ENCODE data around the gene DNASE1L1. TPM values are rescaled to one million over a fixed set of nuclear protein-coding genes. Genes with fewer than 3 reads are reported as not detected.

The DNASE1L1 gene
- total and polyA plus RNA-seq, 8 donors = 12.5 to 48.7 (median 17.1) TPM

- H3K9me3 ChIP-seq = peaks cover 0 to 3% (median 0%) of the 10 kb centered on the region in 4 donors
- intact Hi-C loops (cut with DNase I; ENCODE audit: low total_unique reads) = no loop called here
- no peak for TF ChIP-seq EP300 (IDR thresholded peaks at IDR 0.05)
- no peak for TF ChIP-seq POLR2AphosphoS5 (IDR thresholded peaks at IDR 0.05)
- TF ChIP-seq POLR2A (IDR thresholded peaks at IDR 0.05) = no peak
- TF ChIP-seq CTCF (IDR thresholded peaks at IDR 0.05) = no peak
- peaks cover 0 to 53% (median 37%) of the 10 kb centered on the region in 4 donors for H3K36me3 ChIP-seq
- DNase-seq = no peak
- no peak overlapping the region for H3K4me3 ChIP-seq
- H3K4me1 ChIP-seq = peaks cover 9 to 53% (median 33%) of the 10 kb centered on the region in 4 donors
- 88 to 96% (median 88%) methylated on average over 8 to 11 of the region's 11 CpGs for WGBS, 5 donors
- H3K27ac ChIP-seq = no peak overlapping the region
- no peaks in the 10 kb centered on the region for H3K27me3 ChIP-seq
Observed at GRCh38 chrX:154441564-154441963, 32.5 kb upstream of the DNASE1L1 start.

DNA sequence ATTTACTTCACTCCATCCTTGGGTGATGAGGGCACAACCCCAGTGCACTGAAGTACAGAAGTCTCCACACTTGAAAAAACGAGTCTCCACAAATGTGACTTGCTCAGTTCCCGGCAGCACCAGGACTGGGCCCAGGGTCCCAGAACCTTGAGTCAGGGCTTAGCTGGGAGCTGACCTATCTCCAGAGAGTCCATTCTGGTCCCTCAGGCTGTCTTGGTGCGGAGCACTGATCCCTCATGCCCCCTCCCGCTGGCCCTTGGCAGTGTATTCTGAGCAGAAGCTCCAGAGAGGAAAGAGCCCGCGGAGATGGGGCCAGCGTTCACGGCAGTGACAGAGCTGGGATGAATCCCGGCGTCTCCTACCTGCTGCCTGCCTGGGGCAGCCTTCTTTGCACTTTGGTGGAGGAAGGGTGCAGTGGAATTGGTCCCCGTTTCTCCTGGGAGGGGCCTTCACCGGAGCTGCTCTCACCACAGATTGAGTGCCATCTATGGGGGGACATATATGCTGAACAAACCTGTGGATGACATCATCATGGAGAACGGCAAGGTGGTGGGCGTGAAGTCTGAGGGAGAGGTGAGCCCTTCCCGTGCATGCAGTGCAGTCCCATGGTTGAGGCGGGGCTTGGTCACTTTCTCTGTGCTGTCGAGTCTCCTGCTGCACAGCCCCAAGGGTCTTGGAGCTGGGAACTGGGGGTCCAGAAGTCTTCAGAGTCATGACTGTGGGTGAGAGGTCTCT, 31.7 kb upstream of the DNASE1L1 start:
- intact Hi-C loops (cut with DNase I; ENCODE audit: low total_unique reads) = no loop called here
- Histone ChIP-seq H3K36me3 (peaks cover 0 to 49% (median 36%) of the 10 kb centered on the region in 4 donors), H3K27me3 (no peaks in the 10 kb centered on the region), H3K4me1 (peaks cover 9 to 52% (median 33%) of the 10 kb centered on the region in 4 donors), H3K9me3 (peaks cover 0 to 3% (median 0%) of the 10 kb centered on the region in 4 donors), H3K4me3 (no peak overlapping the region), H3K27ac (no peak overlapping the region)
- 85 to 92% (median 86%) methylated on average over 1 to 17 of the region's 17 CpGs for WGBS, 5 donors
- no peak for DNase-seq
- TF ChIP-seq CTCF (IDR thresholded peaks at IDR 0.05) (no peak), POLR2AphosphoS5 (IDR thresholded peaks at IDR 0.05) (no peak), EP300 (IDR thresholded peaks at IDR 0.05) (no peak), POLR2A (IDR thresholded peaks at IDR 0.05) (no peak)

DNA sequence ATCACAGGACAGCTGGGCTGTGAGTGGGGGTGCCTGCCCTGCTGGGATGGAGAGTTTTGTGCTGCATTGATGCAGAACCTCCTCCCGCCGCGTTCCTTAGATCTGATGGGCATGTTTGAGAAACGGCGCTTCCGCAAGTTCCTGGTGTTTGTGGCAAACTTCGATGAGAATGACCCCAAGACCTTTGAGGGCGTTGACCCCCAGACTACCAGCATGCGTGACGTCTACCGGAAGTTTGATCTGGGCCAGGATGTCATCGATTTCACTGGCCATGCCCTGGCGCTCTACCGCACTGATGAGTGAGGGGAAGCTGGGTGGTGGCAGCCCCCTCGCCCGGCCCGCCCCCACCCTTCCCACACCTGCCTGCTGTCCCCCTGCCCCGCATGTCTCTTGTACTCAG, 30.8 kb upstream of the DNASE1L1 start:
- H3K36me3 ChIP-seq = peaks cover 0 to 57% (median 42%) of the 10 kb centered on the region in 4 donors
- TF ChIP-seq POLR2AphosphoS5 (IDR thresholded peaks at IDR 0.05) = no peak
- no peak for TF ChIP-seq EP300 (IDR thresholded peaks at IDR 0.05)
- no peak for TF ChIP-seq POLR2A (IDR thresholded peaks at IDR 0.05)
- no peak for TF ChIP-seq CTCF (IDR thresholded peaks at IDR 0.05)
- DNase-seq = no peak
- no peak overlapping the region for H3K27ac ChIP-seq
- peaks cover 1 to 45% (median 24%) of the 10 kb centered on the region in 4 donors for H3K4me1 ChIP-seq
- H3K4me3 ChIP-seq = no peak overlapping the region
- intact Hi-C loops (cut with DNase I; ENCODE audit: low total_unique reads) = no loop called here
- peaks cover 0 to 3% (median 0%) of the 10 kb centered on the region in 4 donors for H3K9me3 ChIP-seq
- no peaks in the 10 kb centered on the region for H3K27me3 ChIP-seq
- WGBS, 5 donors = 80 to 91% (median 89%) methylated on average over 3 to 18 of the region's 18 CpGs

DNA sequence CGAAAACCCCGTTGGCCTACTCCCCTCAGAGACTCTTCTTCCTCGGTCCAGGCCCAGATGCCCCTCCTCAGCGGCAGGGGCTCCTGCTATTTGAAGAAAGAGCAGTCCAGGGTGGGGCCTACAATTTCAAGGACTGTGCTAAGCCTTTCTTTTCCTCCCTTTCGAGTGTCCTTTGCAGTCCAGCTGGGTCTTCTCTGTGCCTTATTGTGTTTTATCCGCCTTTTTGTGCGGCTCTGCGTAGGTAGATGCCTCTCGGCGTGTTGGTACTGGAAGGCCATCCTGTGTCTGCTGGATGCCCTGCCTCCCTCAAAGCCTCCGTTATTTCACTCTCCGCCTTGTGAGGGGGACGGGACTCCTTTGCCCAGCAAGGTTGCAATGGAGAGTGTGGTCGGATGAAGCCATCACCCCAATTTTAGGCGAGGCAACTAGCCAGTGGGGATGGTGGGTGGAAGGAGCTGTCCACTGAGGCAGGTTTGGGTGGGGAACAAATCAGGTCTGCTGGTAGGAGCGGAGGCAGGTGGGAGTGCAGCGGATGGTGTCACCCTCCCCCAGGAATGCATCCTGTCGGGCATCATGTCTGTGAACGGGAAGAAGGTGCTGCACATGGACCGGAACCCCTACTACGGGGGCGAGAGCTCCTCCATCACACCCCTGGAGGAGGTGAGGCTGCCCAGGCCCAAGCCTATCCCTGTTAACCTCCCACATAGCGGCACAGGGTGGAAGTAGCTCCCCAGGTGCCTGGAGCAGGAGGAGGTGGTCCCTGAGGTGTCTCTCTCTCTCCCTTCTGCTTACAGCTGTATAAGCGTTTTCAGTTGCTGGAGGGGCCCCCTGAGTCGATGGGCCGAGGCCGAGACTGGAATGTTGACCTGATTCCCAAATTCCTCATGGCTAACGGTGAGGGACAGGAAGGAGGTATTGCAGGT, 29.2 kb upstream of the DNASE1L1 start:
- peaks cover 0 to 73% (median 57%) of the 10 kb centered on the region in 4 donors for H3K36me3 ChIP-seq
- H3K27ac ChIP-seq = peak overlapping the region; percentile 19 to 95 (median 82)
- DNase-seq = no peak
- TF ChIP-seq EP300 (IDR thresholded peaks at IDR 0.05) = no peak
- no peak for TF ChIP-seq POLR2A (IDR thresholded peaks at IDR 0.05)
- TF ChIP-seq POLR2AphosphoS5 (IDR thresholded peaks at IDR 0.05) = no peak
- no peak for TF ChIP-seq CTCF (IDR thresholded peaks at IDR 0.05)
- intact Hi-C loops (cut with DNase I; ENCODE audit: low total_unique reads) = no loop called here
- H3K27me3 ChIP-seq = no peaks in the 10 kb centered on the region
- peaks cover 0 to 3% (median 0%) of the 10 kb centered on the region in 4 donors for H3K9me3 ChIP-seq
- 40 to 69% (median 57%) methylated on average over 22 to 28 of the region's 28 CpGs for WGBS, 5 donors
- peak overlapping the region; percentile 70 to 88 (median 76) for H3K4me3 ChIP-seq
- peaks cover 0 to 40% (median 17%) of the 10 kb centered on the region in 4 donors for H3K4me1 ChIP-seq

Data from stomach (tissue), 9 donors.